GM04503 (cell line): Measurements from ENCODE around the gene MNX1.

ENCODE experiments used
- DNase-seq: peaks from one replicate; pipeline ENCODE4 v3.0.0-alpha.2; 2012; ENCODE audit warnings: low read depth

Gene MNX1

DNA sequence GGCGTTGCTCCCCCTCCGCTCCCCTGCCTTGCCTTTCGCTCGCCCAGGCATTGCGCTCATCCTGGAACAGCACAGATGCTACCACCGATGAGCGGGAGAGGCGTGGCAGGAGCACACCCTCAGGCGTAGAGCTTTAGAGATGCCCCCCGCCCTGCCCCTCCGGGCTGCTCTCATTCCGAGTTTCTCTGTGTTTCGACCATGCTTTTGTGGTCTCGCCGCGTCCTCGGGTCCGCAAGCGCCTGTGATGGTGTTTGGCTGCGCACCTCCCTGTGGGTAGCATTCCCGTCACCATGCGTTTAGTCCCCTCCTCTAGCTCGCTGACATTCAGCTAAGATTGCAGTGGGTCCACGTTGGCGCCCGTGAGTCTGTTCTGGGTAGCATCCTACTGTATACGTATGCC lies 42.3 kb downstream of the MNX1 start:
- DNase-seq, result no peak

DNA sequence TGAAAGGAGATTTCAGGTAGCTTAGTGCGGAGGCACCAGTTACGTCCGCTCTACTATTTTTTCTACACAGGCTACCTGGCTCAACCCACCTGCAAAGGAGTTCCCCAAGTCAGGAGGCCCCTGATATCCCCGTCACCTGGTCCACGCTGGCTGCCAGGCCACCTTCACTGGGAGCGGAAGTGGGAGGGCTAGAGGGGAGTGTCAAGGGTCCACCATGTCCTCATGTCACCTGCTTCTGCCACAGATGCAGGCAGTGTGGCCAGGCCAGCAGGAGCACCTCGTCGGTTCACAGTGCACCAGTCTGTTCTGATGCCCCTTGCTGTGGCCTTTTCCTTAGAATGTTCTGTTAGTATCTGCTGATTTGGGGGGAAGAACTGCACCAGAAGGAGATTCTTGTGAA lies 44.1 kb downstream of the MNX1 start:
- DNase-seq, result no peak

DNA sequence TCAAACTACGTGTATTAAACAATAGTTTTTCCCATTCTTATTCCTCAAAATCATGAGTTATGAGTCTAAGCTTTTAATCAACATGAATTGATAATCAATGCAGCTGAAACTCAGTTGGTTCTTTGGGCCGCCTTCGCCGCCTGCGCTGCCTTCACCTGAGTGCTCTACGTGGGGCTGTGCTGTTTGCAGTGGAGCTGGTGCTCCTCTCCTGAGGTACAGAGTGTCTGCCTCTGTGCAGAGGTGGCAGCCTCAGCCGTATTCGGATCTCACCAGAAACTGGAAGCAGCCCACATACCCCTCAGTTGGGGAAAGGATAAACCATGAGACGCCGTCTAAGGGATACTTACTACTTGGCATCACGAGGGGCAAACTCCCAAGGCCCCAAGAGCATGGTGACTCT lies 45.5 kb downstream of the MNX1 start:
- no peak for DNase-seq

DNA sequence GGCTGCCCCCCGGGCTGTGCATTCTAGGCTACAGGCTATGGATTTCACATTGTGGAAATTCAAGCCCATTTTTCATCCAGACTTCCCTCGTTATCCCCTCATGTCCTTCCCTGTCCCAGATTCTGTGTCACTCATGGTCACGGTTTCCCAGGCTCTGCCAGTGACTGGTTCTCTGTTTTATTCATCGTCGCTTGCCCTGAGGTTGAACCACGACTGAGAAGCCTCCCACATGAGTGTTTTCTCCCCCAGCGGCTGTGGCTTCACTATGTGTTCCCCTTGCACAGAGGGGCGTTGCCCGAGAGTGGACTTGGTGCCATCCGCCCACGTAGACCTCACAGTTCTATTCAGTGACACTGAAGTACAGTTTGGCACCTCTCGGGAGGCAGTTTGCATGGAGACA lies 47.0 kb downstream of the MNX1 start:
- no peak for DNase-seq

DNA sequence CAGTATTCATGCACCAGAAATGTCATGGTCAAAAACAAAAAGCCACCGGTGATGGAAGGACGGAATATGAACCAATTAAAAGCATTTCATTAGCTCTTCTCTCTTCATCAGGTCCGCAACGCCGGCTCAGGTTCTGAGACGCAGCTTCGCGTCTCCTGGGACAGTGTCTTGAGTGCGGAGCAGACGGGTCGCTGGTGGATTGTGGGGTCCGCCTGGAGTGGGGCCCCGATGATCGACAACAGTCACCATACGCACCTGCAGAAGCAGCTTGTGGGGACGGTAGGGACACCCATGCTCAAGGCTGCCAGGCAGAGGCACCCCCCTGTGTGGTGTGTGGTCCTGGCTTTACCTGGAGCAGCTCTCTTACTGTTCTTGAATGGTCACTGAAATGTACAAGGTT lies 47.6 kb downstream of the MNX1 start:
- no peak for DNase-seq

DNA sequence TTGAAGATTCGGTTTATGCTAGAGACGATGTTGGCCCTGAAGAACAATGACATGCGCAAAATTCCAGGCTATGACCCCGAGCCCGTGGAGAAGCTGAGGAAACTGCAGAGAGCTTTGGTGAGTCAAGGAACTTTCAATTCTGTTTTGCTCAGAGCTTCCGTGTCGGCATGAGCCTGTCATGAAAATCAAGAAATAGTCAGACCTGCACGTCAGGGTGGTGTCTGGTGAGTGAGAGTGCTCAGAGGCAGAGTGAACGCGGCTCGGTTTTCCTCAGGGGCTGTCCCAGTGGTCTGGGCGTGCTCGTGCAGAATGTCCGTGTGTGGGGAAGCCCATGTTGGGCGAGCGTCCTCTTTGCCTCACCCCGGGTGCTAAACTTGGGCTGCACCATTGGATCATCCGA lies 48.3 kb downstream of the MNX1 start:
- no peak for DNase-seq

DNA sequence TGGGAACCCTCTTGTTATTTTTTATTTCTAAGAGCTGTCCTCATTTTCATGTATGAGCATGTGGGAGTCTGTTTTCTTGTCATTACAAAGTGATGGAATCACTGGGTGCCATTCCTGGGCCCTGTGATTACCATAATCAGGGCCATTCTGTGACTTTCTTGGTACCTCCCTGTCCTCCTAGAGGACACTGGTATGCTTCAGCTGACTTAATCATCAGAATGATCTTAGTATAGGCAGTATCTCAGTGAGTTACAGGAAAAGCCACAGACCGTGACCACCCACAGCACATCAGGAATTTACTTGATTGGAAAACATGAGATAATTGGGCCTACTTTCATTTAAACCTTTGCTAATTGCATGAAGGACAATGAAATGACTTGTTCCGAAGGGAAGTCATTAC lies 53.7 kb downstream of the MNX1 start:
- no peak for DNase-seq

DNA sequence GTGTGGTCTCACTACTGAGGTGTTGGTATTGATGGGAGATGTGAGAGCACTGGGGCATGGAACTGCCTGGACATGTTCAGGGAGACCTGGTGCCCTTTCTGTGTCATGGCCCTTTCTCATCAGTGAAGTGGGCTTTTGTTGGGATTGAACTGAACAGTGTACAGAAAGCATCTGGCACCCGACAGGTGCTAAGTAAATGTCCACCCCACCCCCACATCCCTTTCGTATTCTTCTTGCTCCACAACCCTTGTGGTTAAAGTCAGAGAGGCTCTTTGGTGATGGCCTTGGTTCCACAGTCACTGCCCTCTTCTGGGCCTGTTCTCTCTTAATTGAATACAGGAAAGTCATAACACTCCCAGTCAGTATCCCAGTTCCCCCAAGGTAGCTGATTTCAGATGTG lies 55.5 kb downstream of the MNX1 start:
- no peak for DNase-seq
